Fibroblast of mammary gland (primary cell): Measurements from ENCODE around the gene KIF6.

Experiments used
- DNase-seq: peaks from one replicate; pipeline ENCODE4 v3.0.0-alpha.2; 2010; ENCODE audit warnings: low read depth
- H3K4me3 ChIP-seq: 2 replicates; pipeline ENCODE4 v1.5.1; 2011; ENCODE audit warnings: low read depth, mild to moderate bottlenecking, low read length, moderate library complexity; ENCODE audit not compliant: control insufficient read depth
- CTCF ChIP-seq: conservative IDR thresholded peaks from 2 replicates; pipeline ENCODE4 v1.5.1; 2011; ENCODE audit warnings: low read depth, low read length, inconsistent platforms; ENCODE audit not compliant: control insufficient read depth, insufficient read depth

Gene KIF6

GRCh38 chr6:39608652-39609345 is 116.4 kb downstream of the KIF6 start:
- no peak overlapping the region for H3K4me3 ChIP-seq
- no peak for TF ChIP-seq CTCF
- DNase-seq = no peak

- DNase-seq = no peak
- TF ChIP-seq CTCF = no peak
These were observed 122.3 kb downstream of the KIF6 start for GRCh38 chr6:39602601-39603519.

GRCh38 chr6:39599973-39600372 is 125.2 kb downstream of the KIF6 start:
- TF ChIP-seq CTCF = no peak
- no peak for DNase-seq

More at GRCh38 chr6:39602601-39603519, 122.3 kb downstream of the KIF6 start:
- no peak overlapping the region for H3K4me3 ChIP-seq

GRCh38 chr6:39599341-39599740 is 125.9 kb downstream of the KIF6 start:
- H3K4me3 ChIP-seq = no peak overlapping the region
- TF ChIP-seq CTCF = no peak
- DNase-seq = no peak

More at GRCh38 chr6:39599973-39600372, 125.2 kb downstream of the KIF6 start:
- no peak overlapping the region for H3K4me3 ChIP-seq

- DNase-seq = no peak
- no peak for TF ChIP-seq CTCF
- no peak overlapping the region for H3K4me3 ChIP-seq
These were observed 130.9 kb downstream of the KIF6 start for GRCh38 chr6:39594285-39594684.

GRCh38 chr6:39593646-39594045 is 131.6 kb downstream of the KIF6 start:
- no peak for TF ChIP-seq CTCF
- DNase-seq = no peak
- H3K4me3 ChIP-seq = no peak overlapping the region
